ENCODE data around the gene DUSP6.

The DUSP6 gene

DNA sequence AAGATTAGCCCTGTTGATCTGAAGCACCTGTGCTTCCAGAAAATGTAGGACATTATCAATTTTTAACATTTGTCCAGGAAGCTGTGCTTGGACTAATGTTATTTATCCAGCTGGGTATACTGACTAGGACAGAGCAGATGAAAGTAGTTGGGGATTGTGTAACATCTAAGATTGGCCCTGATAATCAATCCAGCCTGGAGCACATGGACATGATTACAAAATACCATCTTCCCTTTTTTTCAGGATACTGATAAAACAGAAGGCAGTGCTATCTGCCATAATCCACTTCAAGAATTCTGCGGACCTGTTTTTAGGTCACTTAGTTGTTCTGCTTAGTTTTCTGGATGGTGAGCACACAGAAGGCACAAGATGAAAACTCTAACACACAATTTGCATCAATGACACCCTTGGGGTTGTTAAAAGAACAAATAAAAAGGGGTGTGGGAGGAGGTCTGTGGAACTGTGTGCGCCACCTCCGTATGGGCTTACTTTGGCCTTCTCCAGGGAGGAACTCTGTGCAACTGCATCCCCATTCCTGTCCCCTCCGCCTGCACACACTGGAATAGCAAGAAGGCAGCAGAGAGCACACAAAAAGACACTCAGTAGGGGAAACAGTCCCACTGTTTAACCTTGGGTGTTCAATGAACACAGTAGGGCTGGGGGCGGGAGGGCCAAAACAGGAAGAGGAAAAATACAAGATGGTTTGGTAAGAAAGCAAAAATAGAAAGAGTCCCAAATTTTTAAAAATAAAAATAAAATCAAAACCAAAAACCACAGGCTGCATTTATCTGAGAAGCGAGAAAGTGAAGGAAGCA lies 31.1 kb upstream of the DUSP6 start:
- DNase-seq: no peak
- CTCF ChIA-PET: no interaction called here
- H3K36me3 Mint-ChIP-seq: no peaks in the 10 kb centered on the region
- H3K27ac Mint-ChIP-seq: no peak overlapping the region
- H3K4me1 Mint-ChIP-seq: peaks cover 27% of the 10 kb centered on the region
- no peaks in the 10 kb centered on the region for H3K9me3 Mint-ChIP-seq
- peaks cover 4% of the 10 kb centered on the region for H3K27me3 Mint-ChIP-seq
- no peak overlapping the region for H3K4me3 Mint-ChIP-seq

GRCh38 chr12:89382328-89382727 lies 30.0 kb upstream of the DUSP6 start:
- H3K4me3 Mint-ChIP-seq: no peak overlapping the region
- H3K27me3 Mint-ChIP-seq: peaks cover 4% of the 10 kb centered on the region
- H3K4me1 Mint-ChIP-seq: peaks cover 27% of the 10 kb centered on the region
- DNase-seq: no peak
- no peaks in the 10 kb centered on the region for H3K36me3 Mint-ChIP-seq
- CTCF ChIA-PET: interaction anchor here (1.5 kb wide), 1 partner anchor 79 kb away, joined by 5 read pairs; no protein-coding TSS in a partner anchor
- H3K27ac Mint-ChIP-seq: no peak overlapping the region
- H3K9me3 Mint-ChIP-seq: no peaks in the 10 kb centered on the region

DNA sequence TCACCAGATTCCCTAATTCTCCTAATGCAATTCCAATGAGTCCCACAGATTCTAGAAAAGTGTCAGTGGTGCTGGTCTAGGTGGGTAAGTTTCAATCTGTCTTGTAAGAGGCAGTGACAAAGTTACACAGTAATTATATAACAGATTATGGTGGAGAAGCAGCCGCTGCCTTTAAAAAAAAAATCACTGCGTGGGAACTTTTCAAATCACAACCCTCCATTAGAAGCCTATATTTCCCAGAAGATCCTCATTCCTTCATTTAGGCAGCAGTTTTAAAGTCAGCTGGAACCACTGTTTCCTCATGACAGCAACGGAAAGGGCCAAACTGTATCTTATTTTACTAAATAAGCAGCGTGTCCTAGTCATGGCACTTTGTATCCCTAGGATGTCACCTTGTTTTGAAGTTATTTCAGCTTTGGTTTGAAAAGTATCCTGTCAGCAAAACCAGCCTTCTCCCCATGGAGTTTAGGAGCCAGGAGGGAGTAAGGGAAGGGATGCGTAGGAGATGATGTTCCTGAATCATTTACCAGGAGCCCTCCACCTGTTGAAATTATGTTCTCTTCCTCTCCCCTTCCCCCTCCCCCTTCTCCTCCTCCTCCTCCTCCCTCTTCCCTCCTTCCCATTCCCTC lies 27.7 kb upstream of the DUSP6 start:
- Mint-ChIP-seq H3K4me3 (no peak overlapping the region), H3K4me1 (peaks cover 43% of the 10 kb centered on the region), H3K36me3 (no peaks in the 10 kb centered on the region), H3K27me3 (peaks cover 4% of the 10 kb centered on the region), H3K9me3 (no peaks in the 10 kb centered on the region), H3K27ac (no peak overlapping the region)
- no peak for DNase-seq
- CTCF ChIA-PET: interaction anchor here (0.8 kb wide), 2 partner anchors 80 to 82 kb away, joined by 3 read pairs; no protein-coding TSS in a partner anchor

DNA sequence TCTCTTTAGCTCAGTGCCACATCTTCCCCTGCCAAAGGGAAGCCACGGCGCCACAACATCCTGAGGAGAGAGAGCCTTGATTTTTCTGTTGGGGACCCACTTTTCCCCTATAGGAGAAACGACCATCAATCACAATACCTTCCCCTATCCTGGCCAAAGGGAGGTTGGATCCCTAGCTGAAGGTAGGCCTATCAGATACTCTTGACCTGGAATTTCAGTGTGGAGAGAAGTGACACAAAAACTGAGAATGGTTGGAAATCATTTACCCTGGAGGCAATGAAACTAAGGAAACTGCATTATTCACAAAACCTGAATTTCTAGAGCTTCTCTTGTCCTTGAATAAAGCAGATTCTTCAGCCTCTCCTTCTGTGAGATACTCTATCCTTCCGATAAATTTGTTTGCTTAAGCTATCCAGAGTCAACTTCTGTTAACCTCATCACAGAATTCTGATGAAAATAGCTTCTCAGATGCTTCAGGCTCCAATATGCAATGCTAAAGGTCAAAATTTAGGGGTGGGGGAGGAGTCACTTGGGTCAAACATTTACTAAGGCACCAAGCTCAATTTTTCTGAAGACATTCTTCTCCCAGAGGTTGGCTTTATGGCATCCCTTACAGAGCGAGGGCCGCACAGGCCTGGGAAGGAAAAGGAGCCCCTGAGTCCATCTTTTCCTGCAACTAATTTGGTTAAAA lies 27.0 kb upstream of the DUSP6 start:
- no peak overlapping the region for H3K4me3 Mint-ChIP-seq
- peaks cover 38% of the 10 kb centered on the region for H3K4me1 Mint-ChIP-seq
- DNase-seq: no peak
- H3K27ac Mint-ChIP-seq: no peak overlapping the region
- CTCF ChIA-PET: interaction anchor here (0.8 to 1.3 kb wide), 3 partner anchors 25 to 83 kb away, joined by 3 read pairs; no protein-coding TSS in a partner anchor
- peaks cover 4% of the 10 kb centered on the region for H3K27me3 Mint-ChIP-seq
- H3K9me3 Mint-ChIP-seq: no peaks in the 10 kb centered on the region
- H3K36me3 Mint-ChIP-seq: no peaks in the 10 kb centered on the region

DNA sequence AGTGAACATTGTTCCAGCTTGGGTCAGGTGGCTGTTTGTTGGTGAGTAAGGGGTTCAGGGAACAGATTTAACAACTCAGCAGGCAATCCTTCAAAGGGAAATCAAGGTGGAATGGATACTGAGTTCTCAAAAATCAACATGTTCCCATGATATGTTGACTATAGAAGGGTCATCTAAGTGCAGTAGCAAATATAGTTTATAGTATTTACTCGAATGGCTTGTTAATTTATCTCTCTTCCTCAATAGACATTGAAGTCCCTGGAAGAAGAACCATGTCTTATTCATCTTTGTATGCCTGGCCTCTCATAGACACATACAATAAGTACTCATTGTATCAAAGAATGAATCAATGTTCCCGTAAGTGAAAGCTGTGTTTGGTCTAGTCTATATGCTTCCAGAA lies 24.5 kb upstream of the DUSP6 start:
- Mint-ChIP-seq H3K4me1 (peaks cover 37% of the 10 kb centered on the region), H3K9me3 (no peaks in the 10 kb centered on the region), H3K36me3 (no peaks in the 10 kb centered on the region), H3K4me3 (no peak overlapping the region), H3K27ac (no peak overlapping the region), H3K27me3 (no peaks in the 10 kb centered on the region)
- CTCF ChIA-PET: no interaction called here
- no peak for DNase-seq

DNA sequence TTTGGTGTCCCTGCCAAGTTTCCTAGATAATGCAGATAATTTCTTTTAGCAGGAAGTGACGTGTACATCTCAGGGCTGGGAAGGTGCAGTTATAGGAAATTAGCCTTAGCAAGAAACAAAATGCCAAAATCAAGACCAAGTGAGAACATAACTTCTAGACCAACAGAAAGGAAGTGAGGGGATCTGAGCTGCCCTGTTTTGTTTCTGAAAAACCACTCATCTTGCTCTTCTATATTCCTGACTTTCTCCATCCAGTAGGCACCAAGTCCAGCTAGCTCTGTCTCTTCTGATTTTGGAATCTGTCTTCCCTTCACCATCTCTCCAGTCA lies 23.9 kb upstream of the DUSP6 start:
- Mint-ChIP-seq H3K36me3 (no peaks in the 10 kb centered on the region), H3K4me1 (peaks cover 37% of the 10 kb centered on the region), H3K4me3 (no peak overlapping the region), H3K9me3 (no peaks in the 10 kb centered on the region), H3K27ac (peak overlapping the region; percentile 68), H3K27me3 (no peaks in the 10 kb centered on the region)
- CTCF ChIA-PET: no interaction called here
- no peak for DNase-seq

- Mint-ChIP-seq H3K36me3 (no peaks in the 10 kb centered on the region), H3K27me3 (peaks cover 7% of the 10 kb centered on the region), H3K27ac (no peak overlapping the region), H3K4me1 (peaks cover 41% of the 10 kb centered on the region), H3K4me3 (no peak overlapping the region), H3K9me3 (no peaks in the 10 kb centered on the region)
- CTCF ChIA-PET: interaction anchor here (0.7 kb wide), 1 partner anchor 129 kb away, joined by 3 read pairs; no protein-coding TSS in a partner anchor
- DNase-seq: no peak
These were observed 21.7 kb upstream of the DUSP6 start for GRCh38 chr12:89373763-89374572.

DNA sequence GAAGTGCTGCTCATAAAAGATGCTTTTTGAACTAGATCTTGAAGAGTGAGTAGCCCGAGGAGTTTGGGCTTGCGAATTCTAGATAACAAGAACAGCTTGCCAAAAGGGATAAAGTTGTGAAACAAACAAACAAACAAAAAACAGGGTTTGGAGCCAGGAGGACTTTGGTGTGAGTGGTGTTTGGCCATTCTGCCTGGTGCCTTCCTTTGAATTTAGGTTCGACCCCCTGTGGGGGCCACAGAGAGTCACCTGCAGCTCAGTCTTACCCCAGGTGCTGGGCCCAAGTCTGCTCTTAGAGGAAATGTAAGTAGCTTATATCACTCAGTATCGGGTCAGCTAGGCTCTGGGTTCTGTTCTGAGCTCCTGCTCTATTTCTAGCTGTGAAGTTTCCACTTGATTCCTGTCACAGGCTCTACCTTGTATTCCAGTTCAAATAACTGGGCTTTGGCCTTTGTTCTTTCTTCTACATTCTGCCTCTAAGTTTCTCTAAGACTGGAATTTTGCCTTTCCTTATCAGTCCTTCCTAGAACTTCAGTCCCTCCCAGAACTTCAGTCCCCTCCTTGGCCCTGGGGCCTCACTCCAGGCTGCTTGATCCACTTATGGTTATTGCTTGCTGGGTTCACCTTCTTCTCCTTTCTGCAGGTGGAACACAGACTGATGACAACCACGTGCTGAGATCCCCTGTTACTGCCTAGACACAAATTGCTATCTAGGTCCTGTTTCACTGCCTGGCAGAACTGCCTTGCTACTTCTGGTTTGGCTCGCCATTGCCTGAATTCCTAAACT lies 20.5 kb upstream of the DUSP6 start:
- CTCF ChIA-PET: interaction anchor here (0.7 to 1.0 kb wide), 2 partner anchors 14 to 128 kb away, joined by 3 read pairs; no protein-coding TSS in a partner anchor
- peaks cover 7% of the 10 kb centered on the region for H3K27me3 Mint-ChIP-seq
- peaks cover 37% of the 10 kb centered on the region for H3K4me1 Mint-ChIP-seq
- no peak overlapping the region for H3K27ac Mint-ChIP-seq
- no peak for DNase-seq
- no peak overlapping the region for H3K4me3 Mint-ChIP-seq
- no peaks in the 10 kb centered on the region for H3K36me3 Mint-ChIP-seq
- no peaks in the 10 kb centered on the region for H3K9me3 Mint-ChIP-seq

GRCh38 chr12:89370850-89371249 lies 18.5 kb upstream of the DUSP6 start:
- DNase-seq: no peak
- H3K4me1 Mint-ChIP-seq: peaks cover 25% of the 10 kb centered on the region
- CTCF ChIA-PET: interaction anchor here (1.2 kb wide), 1 partner anchor 91 kb away, joined by 3 read pairs; no protein-coding TSS in a partner anchor
- H3K36me3 Mint-ChIP-seq: no peaks in the 10 kb centered on the region
- no peak overlapping the region for H3K27ac Mint-ChIP-seq
- no peak overlapping the region for H3K4me3 Mint-ChIP-seq
- no peaks in the 10 kb centered on the region for H3K9me3 Mint-ChIP-seq
- H3K27me3 Mint-ChIP-seq: peaks cover 7% of the 10 kb centered on the region

- Mint-ChIP-seq H3K9me3 (no peaks in the 10 kb centered on the region), H3K27me3 (peaks cover 7% of the 10 kb centered on the region), H3K36me3 (no peaks in the 10 kb centered on the region), H3K4me3 (no peak overlapping the region), H3K27ac (no peak overlapping the region), H3K4me1 (peaks cover 20% of the 10 kb centered on the region)
- CTCF ChIA-PET: no interaction called here
- DNase-seq: no peak
These were observed 18.1 kb upstream of the DUSP6 start for GRCh38 chr12:89370421-89370831.

DNA sequence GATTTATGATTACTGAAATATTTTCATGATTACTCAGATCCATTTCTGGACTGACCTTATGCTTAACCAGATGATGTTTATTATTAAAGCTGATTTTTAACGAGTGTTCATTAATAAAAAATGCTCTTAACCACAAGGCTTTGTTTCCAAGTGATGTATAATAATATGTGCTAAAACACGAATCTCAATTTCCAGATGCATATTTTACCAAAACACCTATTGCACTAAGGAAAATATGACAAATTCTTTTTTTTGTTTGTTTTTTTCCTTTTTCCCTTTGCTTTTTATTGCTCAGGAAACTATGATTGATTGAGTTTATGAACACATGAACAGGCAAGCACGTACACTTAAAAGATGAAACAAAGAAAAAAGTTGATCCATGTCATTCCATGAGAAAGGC lies 16.9 kb upstream of the DUSP6 start:
- CTCF ChIA-PET: no interaction called here
- Mint-ChIP-seq H3K9me3 (no peaks in the 10 kb centered on the region), H3K27ac (no peak overlapping the region)

DNA sequence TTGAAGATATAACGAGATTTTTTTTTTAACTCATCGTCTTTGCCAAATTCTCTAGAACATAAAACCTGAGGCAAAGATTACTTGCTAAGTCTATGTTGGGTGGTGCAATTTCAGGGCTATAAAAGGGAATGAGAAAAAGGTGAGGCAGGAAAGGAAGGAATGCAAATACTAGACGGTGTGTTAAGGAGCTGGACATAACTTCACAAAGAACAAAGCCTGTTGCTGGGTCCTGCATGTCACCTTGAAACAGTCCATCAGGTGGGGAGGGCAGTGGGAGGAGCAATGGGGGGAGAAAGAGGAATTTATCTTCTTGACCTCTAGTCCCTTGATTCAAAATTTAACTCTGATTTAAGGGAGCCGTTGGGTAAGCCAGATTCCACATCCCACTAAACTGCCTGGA lies 16.1 kb upstream of the DUSP6 start:
- DNase-seq: no peak
- H3K4me1 Mint-ChIP-seq: peaks cover 16% of the 10 kb centered on the region
- no peaks in the 10 kb centered on the region for H3K9me3 Mint-ChIP-seq
- H3K27ac Mint-ChIP-seq: no peak overlapping the region
- CTCF ChIA-PET: no interaction called here
- no peaks in the 10 kb centered on the region for H3K36me3 Mint-ChIP-seq
- no peak overlapping the region for H3K4me3 Mint-ChIP-seq
- peaks cover 9% of the 10 kb centered on the region for H3K27me3 Mint-ChIP-seq

More for the DNA sequence above, 16.9 kb upstream of the DUSP6 start:
- no peak overlapping the region for H3K4me3 Mint-ChIP-seq
- peaks cover 7% of the 10 kb centered on the region for H3K27me3 Mint-ChIP-seq
- no peaks in the 10 kb centered on the region for H3K36me3 Mint-ChIP-seq
- peaks cover 17% of the 10 kb centered on the region for H3K4me1 Mint-ChIP-seq
- no peak for DNase-seq

GRCh38 chr12:89366676-89367364 lies 14.5 kb upstream of the DUSP6 start:
- Mint-ChIP-seq H3K27me3 (peaks cover 9% of the 10 kb centered on the region), H3K36me3 (no peaks in the 10 kb centered on the region), H3K27ac (no peak overlapping the region), H3K4me3 (no peak overlapping the region), H3K9me3 (no peaks in the 10 kb centered on the region), H3K4me1 (peaks cover 13% of the 10 kb centered on the region)
- no peak for DNase-seq
- CTCF ChIA-PET: no interaction called here

Measured in activated naive CD4-positive, alpha-beta T cell treated with anti-CD3 and anti-CD28 coated beads, Interleukin-2, amount 10 ng/mL, durations not matched to agents 7 days and 5 days (primary cell).